GM23248 (cell line): ENCODE measurements around the gene PDE3B. TPM values are rescaled to one million over a fixed set of nuclear protein-coding genes. Genes with fewer than 3 reads are reported as not detected.
"Not testable (repeated sequence)": the region's sequence is repeated elsewhere in the genome, so short reads cannot be mapped to it uniquely, and the experiment has no call there.

Experiments
- DNase-seq: peaks from one replicate; pipeline ENCODE4 v3.0.0-alpha.2; 2015
- H2AFZ ChIP-seq: fragments of 200-600 bp; sonication (generic); 2 replicates; pipeline ENCODE4 v1.6.1; 2016; ENCODE audit warnings: antibody characterized with exemption
- H3F3A ChIP-seq: fragments of 200-600 bp; sonication (generic); 2 replicates; pipeline ENCODE4 v1.6.1; 2016; ENCODE audit warnings: mild to moderate bottlenecking, antibody characterized with exemption, mixed run types; ENCODE audit not compliant: insufficient read depth
- H3K27ac ChIP-seq: fragments of 200-600 bp; sonication (generic); 2 replicates; pipeline ENCODE4 v1.5.1; 2016; ENCODE audit warnings: mild to moderate bottlenecking
- H3K27me3 ChIP-seq: fragments of 200-600 bp; sonication (generic); replicated peaks from 2 replicates; pipeline ENCODE4 v1.6.1; 2016; ENCODE audit warnings: mild to moderate bottlenecking; ENCODE audit not compliant: insufficient read depth
- H3K36me3 ChIP-seq: fragments of 200-600 bp; sonication (generic); 2 replicates; pipeline ENCODE4 v1.6.1; 2016; ENCODE audit warnings: low read depth, mild to moderate bottlenecking
- H3K4me1 ChIP-seq: fragments of 200-600 bp; sonication (generic); 2 replicates; pipeline ENCODE4 v1.6.1; 2016; ENCODE audit warnings: mild to moderate bottlenecking; ENCODE audit not compliant: insufficient read depth
- H3K4me2 ChIP-seq: fragments of 200-600 bp; sonication (generic); one replicate; pipeline ENCODE4 v1.6.1; 2016; ENCODE audit warnings: mild to moderate bottlenecking; ENCODE audit not compliant: unreplicated experiment
- H3K4me3 ChIP-seq: fragments of 200-600 bp; sonication (generic); 2 replicates; pipeline ENCODE4 v1.5.1; 2016; ENCODE audit warnings: mild to moderate bottlenecking
- H3K79me2 ChIP-seq: fragments of 200-600 bp; sonication (generic); 2 replicates; pipeline ENCODE4 v1.6.1; 2016; ENCODE audit warnings: mild to moderate bottlenecking; ENCODE audit not compliant: insufficient read depth
- H3K9ac ChIP-seq: fragments of 200-600 bp; sonication (generic); 2 replicates; pipeline ENCODE4 v1.6.1; 2016; ENCODE audit warnings: mild to moderate bottlenecking
- H3K9me2 ChIP-seq: fragments of 200-600 bp; sonication (generic); 2 replicates; pipeline ENCODE4 v1.6.1; 2016; ENCODE audit warnings: mixed run types, mild to moderate bottlenecking, moderate library complexity; ENCODE audit not compliant: insufficient read depth
- H3K9me3 ChIP-seq: fragments of 200-600 bp; sonication (generic); one replicate; pipeline ENCODE4 v1.6.1; 2017; ENCODE audit warnings: low read depth
- H4K20me1 ChIP-seq: fragments of 200-600 bp; sonication (generic); 2 replicates; pipeline ENCODE4 v1.6.0; 2016; ENCODE audit not compliant: insufficient read depth
- EZH2 ChIP-seq: fragments of 200-600 bp; sonication (generic); IDR thresholded peaks from 2 replicates; pipeline ENCODE4 v1.6.1; 2018; ENCODE audit warnings: antibody characterized with exemption, mild to moderate bottlenecking; ENCODE audit not compliant: insufficient read depth, poor library complexity, severe bottlenecking
- EZH2phosphoT487 ChIP-seq: fragments of 200-600 bp; sonication (generic); IDR thresholded peaks from 2 replicates; pipeline ENCODE4 v1.6.1; 2018; ENCODE audit warnings: antibody characterized with exemption, moderate library complexity, mild to moderate bottlenecking, low read depth; ENCODE audit not compliant: insufficient read depth
- WGBS, 2 experiments: methylation state at CpG; one replicate each; pipeline ENCODE4 v1.1.6; 2015 to 2017; ENCODE audit warnings: low lambda C conversion rate in 2 of 2, low coverage in 1 of 2; ENCODE audit errors: missing lambda C conversion rate in 2 of 2; 5-methylcytosine and 5-hydroxymethylcytosine counted together
- in situ Hi-C: fragments of 300-500 bp; cut with MboI; formaldehyde crosslinking; loops from 2 replicates; pipeline ENCODE4 v1.15.0; 2020
- polyA plus RNA-seq: library from polyadenylated mRNA; unstranded; fragments of >200 nt; fragmentation: Nextera tagmentation; extraction: Ambion mirVana; gene quantifications from 2 replicates; pipeline ENCODE4 v1.2.1, GENCODE V29; 2016
- total RNA-seq: library from RNA; depleted of rRNA; stranded (reverse); fragments of >200 nt; shearing (Covaris generic); gene quantifications from 2 replicates; pipeline ENCODE4 v1.2.3, GENCODE V29; 2014

PDE3B gene
- total and polyA plus RNA-seq, 2 experiments from 2014 or later = not detected

- Histone ChIP-seq H3K9ac (no peak overlapping the region), H3K27ac (no peak overlapping the region), H3K27me3 (peaks cover 9% of the 10 kb centered on the region), H3F3A (no peaks in the 10 kb centered on the region), H3K9me2 (no peaks in the 10 kb centered on the region), H3K36me3 (no peaks in the 10 kb centered on the region), H3K79me2 (no peaks in the 10 kb centered on the region), H3K4me3 (no peak overlapping the region), H3K9me3 (no peaks in the 10 kb centered on the region), H2AFZ (no peak overlapping the region), H4K20me1 (no peaks in the 10 kb centered on the region), H3K4me1 (no peaks in the 10 kb centered on the region), H3K4me2 (no peak overlapping the region)
- no peak for DNase-seq
- whole genome bisulfite sequencing, 2 experiments = 17 to 19% methylated on average over 1 of the region's 1 CpG
- TF ChIP-seq EZH2 (no peak), EZH2phosphoT487 (no peak)
- in situ Hi-C loops = no loop called here
Measured at GRCh38 chr11:14750911-14751310, 107.3 kb downstream of the PDE3B start.

- Histone ChIP-seq H3K79me2 (no peaks in the 10 kb centered on the region), H2AFZ (no peak overlapping the region), H3K9me2 (no peaks in the 10 kb centered on the region), H4K20me1 (no peaks in the 10 kb centered on the region), H3K4me1 (no peaks in the 10 kb centered on the region), H3K9ac (no peak overlapping the region), H3K27me3 (peaks cover 9% of the 10 kb centered on the region), H3K9me3 (no peaks in the 10 kb centered on the region), H3K27ac (no peak overlapping the region), H3F3A (no peaks in the 10 kb centered on the region), H3K4me2 (no peak overlapping the region), H3K36me3 (no peaks in the 10 kb centered on the region), H3K4me3 (no peak overlapping the region)
- in situ Hi-C loops = no loop called here
- TF ChIP-seq EZH2 (no peak), EZH2phosphoT487 (no peak)
- no peak for DNase-seq
Measured at GRCh38 chr11:14751975-14752407, 108.4 kb downstream of the PDE3B start.

- Histone ChIP-seq H3K79me2 (no peaks in the 10 kb centered on the region), H3K27me3 (peaks cover 9% of the 10 kb centered on the region), H3K36me3 (no peaks in the 10 kb centered on the region), H3K4me3 (no peak overlapping the region), H3K9ac (no peak overlapping the region), H3K9me3 (no peaks in the 10 kb centered on the region), H2AFZ (no peak overlapping the region), H3K27ac (no peak overlapping the region), H3F3A (no peaks in the 10 kb centered on the region), H3K4me1 (no peaks in the 10 kb centered on the region), H3K9me2 (no peaks in the 10 kb centered on the region), H4K20me1 (no peaks in the 10 kb centered on the region), H3K4me2 (no peak overlapping the region)
- DNase-seq = no peak
- in situ Hi-C loops = no loop called here
- 42 to 46% methylated on average over 3 of the region's 3 CpGs for WGBS, 2 experiments
- TF ChIP-seq EZH2 (no peak), EZH2phosphoT487 (no peak)
Measured at GRCh38 chr11:14755140-14755539, 111.5 kb downstream of the PDE3B start.

GRCh38 chr11:14756349-14756748 lies 112.7 kb downstream of the PDE3B start:
- no peaks in the 10 kb centered on the region for H4K20me1 ChIP-seq
- no peak overlapping the region for H3K27ac ChIP-seq
- TF ChIP-seq EZH2 (no peak), EZH2phosphoT487 (no peak)
- H3F3A ChIP-seq = no peaks in the 10 kb centered on the region
- WGBS, 2 experiments = 18 to 26% methylated on average over 4 of the region's 4 CpGs
- H3K9me2 ChIP-seq = no peaks in the 10 kb centered on the region
- no peaks in the 10 kb centered on the region for H3K9me3 ChIP-seq
- H3K4me1 ChIP-seq = no peaks in the 10 kb centered on the region
- H3K9ac ChIP-seq = no peak overlapping the region
- no peaks in the 10 kb centered on the region for H3K36me3 ChIP-seq
- in situ Hi-C loops = no loop called here
- DNase-seq = no peak
- peaks cover 9% of the 10 kb centered on the region for H3K27me3 ChIP-seq
- no peak overlapping the region for H3K4me3 ChIP-seq
- no peak overlapping the region for H2AFZ ChIP-seq
- no peak overlapping the region for H3K4me2 ChIP-seq
- H3K79me2 ChIP-seq = no peaks in the 10 kb centered on the region

- H3K4me2 ChIP-seq, H4K20me1 ChIP-seq, H3K79me2 ChIP-seq, H3K27ac ChIP-seq, H3K27me3 ChIP-seq, H3K36me3 ChIP-seq, H3K9ac ChIP-seq, H3K4me1 ChIP-seq, in situ Hi-C loops, H2AFZ ChIP-seq, H3K9me2 ChIP-seq, DNase-seq, H3K4me3 ChIP-seq, H3K9me3 ChIP-seq, H3F3A ChIP-seq: not testable (repeated sequence)
- 50 to 51% methylated on average over 9 of the region's 9 CpGs for WGBS, 2 experiments
Measured at GRCh38 chr11:14759300-14760012, 115.9 kb downstream of the PDE3B start.
